Myocyte (in vitro differentiated cells): ENCODE data around the gene FNBP1. TPM values are rescaled to one million over a fixed set of nuclear protein-coding genes. Genes with fewer than 3 reads are reported as not detected.

Experiments used
- microRNA-seq: library from miRNA; unstranded; fragments of <30 nt; microRNA quantifications from one replicate; pipeline ENCODE4, GENCODE V29; 2016
- total RNA-seq: library from RNA; depleted of rRNA; stranded (reverse); fragments of >200 nt; gene quantifications from 2 replicates; pipeline ENCODE4 v1.2.3, GENCODE V29; 2014

The FNBP1 gene
- total RNA-seq, 1 donor from 2014 or later, result 25.3 TPM

Small RNAs within 50 kb of the gene (microRNA-seq; reads per million reads assigned to microRNA genes)
- not detected for gene MIR6855

Other genes with a start within 250 kb of the FNBP1 start
- gene TOR1B, start 240.0 kb downstream of the FNBP1 start, total RNA-seq, result 19.8 and 25.4 TPM in 2 replicates
- gene TOR1A, start 219.1 kb downstream of the FNBP1 start, total RNA-seq, result 40.5 and 47.0 TPM in 2 replicates
- gene C9orf78, start 207.9 kb downstream of the FNBP1 start, total RNA-seq, result 48.0 and 76.9 TPM in 2 replicates
- gene USP20, start 207.7 kb downstream of the FNBP1 start, total RNA-seq, result 11.8 and 15.7 TPM in 2 replicates
- 23.4 and 27.2 TPM in 2 replicates for gene GPR107, start 10.7 kb upstream of the FNBP1 start, total RNA-seq
- 55.2 and 59.7 TPM in 2 replicates for gene NCS1, start 129.2 kb upstream of the FNBP1 start, total RNA-seq
- gene HMCN2, start 222.6 kb upstream of the FNBP1 start, total RNA-seq, result 0.13 and 0.21 TPM in 2 replicates